A549 treated with GW870086 at 1 μM for 4 hours (cell line): ENCODE measurements around the gene PAF1. TPM values are rescaled to one million over a fixed set of nuclear protein-coding genes. Genes with fewer than 3 reads are reported as not detected.

Experiments
- total RNA-seq: library from RNA; stranded (reverse); fragments of 200-300 nt; extraction: Qiagen RNA extraction; gene quantifications from 5 replicates; pipeline ENCODE4 v1.2.3, GENCODE V29; 2022; ENCODE audit warnings: low read depth

The PAF1 gene
- total RNA-seq = 69.9 to 72.7 TPM (median 71.6 TPM) in 5 replicates

GRCh38 chr19:39390751-39391437, at the start of gene PAF1, which contains the start of gene MED29:
Gene PAF1 (minus strand): TSS chr19:39391106. CDS start chr19:39390864, 242 bp downstream.
Gene MED29 (plus strand): TSS chr19:39391378. CDS start chr19:39391423, 45 bp downstream.

GRCh38 chr19:39435499-39436349, 44.8 kb upstream of the PAF1 start, which contains the start of gene RPS16:
Gene RPS16 (minus strand): TSS chr19:39435949. CDS start chr19:39435895, 54 bp downstream.

DNA sequence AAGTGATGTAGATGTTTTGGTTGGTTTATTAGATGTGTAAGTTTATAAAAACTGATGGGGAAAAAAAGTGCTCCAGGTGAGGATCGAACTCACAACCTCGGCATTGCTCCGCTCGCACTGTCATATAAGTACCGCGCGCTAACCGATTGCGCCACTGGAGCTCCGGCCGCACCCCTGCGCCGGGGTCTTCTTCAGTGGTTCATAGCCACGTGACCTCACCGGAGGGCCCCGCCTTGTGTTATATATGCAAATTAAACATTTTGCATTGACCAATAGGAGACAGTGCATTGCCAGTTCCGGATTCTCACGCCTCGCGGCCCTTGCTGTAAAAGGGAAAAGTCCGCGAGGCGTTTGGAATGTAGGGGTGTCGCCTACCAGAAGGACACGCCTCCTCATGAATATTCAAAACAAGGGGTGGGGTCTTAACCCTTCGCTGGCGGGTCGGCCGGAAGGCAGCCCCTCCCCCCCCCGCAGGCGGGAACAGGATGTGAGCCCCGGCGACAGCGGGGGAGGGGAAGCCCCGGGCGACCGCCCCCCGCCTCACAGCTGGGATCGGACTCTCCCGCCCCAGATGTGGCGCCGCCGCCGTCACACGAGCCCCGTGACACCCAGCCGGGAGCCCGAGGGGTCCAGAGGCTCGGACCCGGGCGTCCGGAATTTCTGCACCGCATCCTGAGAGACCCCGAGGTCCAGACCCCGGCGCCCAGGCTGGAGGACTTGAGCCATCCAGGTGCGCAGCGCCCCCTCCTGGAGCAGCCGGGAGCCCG, 21.4 kb upstream of the PAF1 start, which contains the start of gene PLEKHG2:
Gene PLEKHG2 (plus strand): TSS at position 570 of the 767 bp plus-strand sequence. CDS start 1,418 bp downstream, outside the sequence.

DNA sequence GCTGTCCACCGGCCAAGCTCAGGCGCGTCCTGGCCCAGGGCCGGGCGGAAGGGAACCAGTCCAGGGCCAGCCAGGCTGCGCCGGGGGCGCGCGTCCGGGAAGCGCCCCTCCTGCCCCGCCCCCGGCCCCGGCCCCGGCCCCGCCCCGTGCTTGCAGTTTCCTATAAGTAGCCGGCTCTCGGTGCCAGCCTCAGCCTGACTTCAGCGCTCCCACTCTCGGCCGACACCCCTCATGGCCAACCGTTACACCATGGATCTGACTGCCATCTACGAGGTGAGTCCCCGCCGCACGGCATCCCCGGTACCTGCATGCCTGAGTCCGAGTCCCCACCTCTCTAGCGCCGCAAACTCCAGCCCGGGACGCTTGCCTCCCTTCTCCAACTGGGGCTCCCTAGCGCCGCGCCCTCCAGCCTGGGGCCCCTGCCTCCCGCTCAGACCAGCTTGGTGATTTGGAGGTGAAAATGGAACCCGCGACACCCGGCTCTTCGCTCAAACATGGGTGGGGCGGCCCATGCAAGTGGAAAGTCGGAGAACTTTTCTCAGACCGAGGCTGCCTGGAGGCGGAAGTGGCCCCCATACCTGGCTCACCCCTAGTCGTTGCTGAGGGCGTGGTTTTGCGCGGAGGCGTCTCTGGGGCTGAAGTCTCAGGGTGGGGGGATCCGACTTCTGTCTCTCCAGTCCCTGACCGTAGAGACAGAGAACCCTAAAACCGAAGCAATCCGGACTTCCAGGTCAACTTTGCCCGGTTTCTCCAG, 15.9 kb upstream of the PAF1 start, which contains the start of gene ZFP36:
Gene ZFP36 (plus strand): TSS at position 192 of the 754 bp plus-strand sequence. CDS start 58 bp downstream, at position 250.

DNA sequence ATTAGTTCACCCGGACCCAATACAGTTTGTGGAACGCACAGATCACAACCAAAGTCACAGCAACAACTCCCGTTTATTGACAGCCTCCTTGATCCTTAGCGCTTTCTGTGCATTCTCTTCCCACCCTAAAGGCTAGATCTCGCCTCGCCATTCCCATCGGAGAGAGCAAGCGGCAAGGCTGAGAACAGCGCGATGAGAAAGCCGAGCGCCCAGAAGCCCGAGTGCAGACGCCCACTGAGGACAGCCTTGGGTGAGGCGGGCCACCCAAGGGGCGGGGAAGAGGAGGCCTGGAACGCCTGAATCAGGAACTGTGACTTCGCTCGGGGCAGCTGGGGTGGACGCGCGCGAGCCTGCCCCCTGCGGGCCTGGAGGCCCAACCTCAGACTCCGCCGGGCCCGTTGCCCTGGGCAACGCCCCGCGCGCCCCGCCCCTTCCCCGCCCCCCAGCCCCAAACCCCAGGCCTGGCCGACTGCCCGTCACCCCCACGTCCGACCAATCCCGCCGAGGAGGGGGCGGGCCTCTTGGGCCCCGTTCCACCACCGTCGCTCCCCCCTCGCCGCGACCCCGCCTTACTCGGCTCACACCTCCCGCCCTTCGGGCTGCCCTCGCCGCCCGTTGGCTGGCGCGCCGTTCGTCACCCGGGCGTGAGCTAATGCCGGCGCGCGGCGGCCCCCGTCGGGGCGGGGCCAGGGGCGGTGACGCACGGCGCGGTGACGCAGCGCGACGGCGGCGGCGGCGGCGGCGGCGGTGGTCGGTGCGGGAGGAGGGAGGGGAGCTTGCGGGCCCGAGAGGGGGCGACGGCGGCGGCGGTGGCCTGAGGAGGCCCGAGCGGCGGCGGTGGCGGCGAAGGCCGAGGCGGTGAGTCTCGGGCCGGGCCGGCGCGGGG, 48.9 kb downstream of the PAF1 start, which contains the start of gene SAMD4B:
Gene SAMD4B (plus strand): TSS at position 703 of the 886 bp plus-strand sequence. CDS start 14,473 bp downstream, outside the sequence.

Other genes starting within 250 kb of the PAF1 start
- 1.00 to 2.3 TPM (median 1.6 TPM) in 5 replicates for gene NCCRP1, start 194.1 kb downstream of the PAF1 start, total RNA-seq
- not detected in 5 replicates for gene SYCN, start 186.8 kb downstream of the PAF1 start, total RNA-seq
- not detected in 5 replicates for gene IFNL3, start 146.1 kb downstream of the PAF1 start, total RNA-seq
- gene IFNL4, start 142.2 kb downstream of the PAF1 start, total RNA-seq = not detected in 5 replicates
- not detected in 5 replicates for gene IFNL2, start 122.7 kb downstream of the PAF1 start, total RNA-seq
- gene IFNL1, start 94.7 kb downstream of the PAF1 start, total RNA-seq = 0.27 TPM in 1 of 5 replicates, not detected in the others
- gene LRFN1, start 70.2 kb downstream of the PAF1 start, total RNA-seq = 8.1 to 10.8 TPM (median 10.2 TPM) in 5 replicates
- 0.35 to 1.1 TPM (median 0.66 TPM) in 5 replicates for gene GMFG, start 55.1 kb downstream of the PAF1 start, total RNA-seq
- 120 to 179 TPM (median 169 TPM) in 5 replicates for gene SAMD4B, start 48.7 kb downstream of the PAF1 start, total RNA-seq
- gene MED29, start 272 bp upstream of the PAF1 start, total RNA-seq = 72.5 to 75.5 TPM (median 74.8 TPM) in 5 replicates
- 160 to 246 TPM (median 200 TPM) in 5 replicates for gene ZFP36, start 15.7 kb upstream of the PAF1 start, total RNA-seq
- gene PLEKHG2, start 21.6 kb upstream of the PAF1 start, total RNA-seq = 78.8 to 119 TPM (median 96.5 TPM) in 5 replicates
- gene RPS16, start 44.8 kb upstream of the PAF1 start, total RNA-seq = 6,743 to 7,584 TPM (median 7,284 TPM) in 5 replicates
- 163 to 198 TPM (median 184 TPM) in 5 replicates for gene SUPT5H, start 54.5 kb upstream of the PAF1 start, total RNA-seq
- gene TIMM50, start 89.7 kb upstream of the PAF1 start, total RNA-seq = 173 to 225 TPM (median 219 TPM) in 5 replicates
- gene DLL3, start 107.8 kb upstream of the PAF1 start, total RNA-seq = 8.3 to 11.1 TPM (median 10.1 TPM) in 5 replicates
- gene SELENOV, start 124.0 kb upstream of the PAF1 start, total RNA-seq = not detected in 5 replicates
- 7.9 to 9.5 TPM (median 8.3 TPM) in 5 replicates for gene EID2B, start 141.7 kb upstream of the PAF1 start, total RNA-seq
- 35.5 to 48.6 TPM (median 43.8 TPM) in 5 replicates for gene EID2, start 149.1 kb upstream of the PAF1 start, total RNA-seq
- not detected in 5 replicates for gene LGALS13, start 211.4 kb upstream of the PAF1 start, total RNA-seq